GM18867 (cell line): ENCODE data around the gene HES5.

Source experiments
- ATAC-seq: cut with Tn5 transposase; IDR thresholded peaks from one replicate; pipeline ENCODE4 v1.9.1; 2021; ENCODE audit warnings: mild to moderate bottlenecking, moderate library complexity; ENCODE audit not compliant: unreplicated experiment

The HES5 gene

DNA sequence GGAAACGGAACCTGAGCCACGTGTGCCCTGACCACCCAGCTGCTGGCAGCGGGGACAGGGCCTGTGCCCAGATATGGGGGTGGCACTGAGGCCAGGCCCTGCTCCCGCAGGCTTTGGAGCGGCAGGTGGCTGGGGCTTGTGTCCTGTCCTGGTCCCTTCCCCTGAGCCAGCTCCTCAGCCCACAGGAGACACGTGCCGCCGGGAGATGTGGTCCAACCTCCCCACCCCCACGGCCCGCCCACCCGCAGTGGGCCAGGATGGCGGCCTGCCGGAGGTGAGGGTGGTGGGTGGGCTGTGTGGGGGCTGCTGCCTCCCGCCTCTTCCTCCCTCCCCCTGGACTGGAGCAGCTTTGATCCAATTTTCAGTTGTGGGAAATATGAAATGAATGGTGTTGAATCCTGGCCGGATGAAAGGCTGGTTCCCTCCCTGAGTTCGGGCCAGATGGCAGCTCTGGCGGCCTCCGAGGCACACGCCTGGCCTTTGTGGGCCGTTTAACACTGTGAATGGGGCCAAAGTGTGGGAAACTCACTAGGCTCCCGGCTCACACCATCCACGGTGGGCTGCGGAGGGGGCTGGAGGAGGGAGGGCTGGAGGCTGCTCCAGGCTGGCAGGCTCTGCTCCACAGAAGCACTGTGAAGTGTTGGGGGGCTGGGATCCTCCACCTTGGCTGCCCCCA is 2.6 kb upstream of the HES5 start:
- ATAC-seq, result no peak

- ATAC-seq, result no peak
Measured at GRCh38 chr1:2530513-2531361, 674 bp upstream of the HES5 start.

DNA sequence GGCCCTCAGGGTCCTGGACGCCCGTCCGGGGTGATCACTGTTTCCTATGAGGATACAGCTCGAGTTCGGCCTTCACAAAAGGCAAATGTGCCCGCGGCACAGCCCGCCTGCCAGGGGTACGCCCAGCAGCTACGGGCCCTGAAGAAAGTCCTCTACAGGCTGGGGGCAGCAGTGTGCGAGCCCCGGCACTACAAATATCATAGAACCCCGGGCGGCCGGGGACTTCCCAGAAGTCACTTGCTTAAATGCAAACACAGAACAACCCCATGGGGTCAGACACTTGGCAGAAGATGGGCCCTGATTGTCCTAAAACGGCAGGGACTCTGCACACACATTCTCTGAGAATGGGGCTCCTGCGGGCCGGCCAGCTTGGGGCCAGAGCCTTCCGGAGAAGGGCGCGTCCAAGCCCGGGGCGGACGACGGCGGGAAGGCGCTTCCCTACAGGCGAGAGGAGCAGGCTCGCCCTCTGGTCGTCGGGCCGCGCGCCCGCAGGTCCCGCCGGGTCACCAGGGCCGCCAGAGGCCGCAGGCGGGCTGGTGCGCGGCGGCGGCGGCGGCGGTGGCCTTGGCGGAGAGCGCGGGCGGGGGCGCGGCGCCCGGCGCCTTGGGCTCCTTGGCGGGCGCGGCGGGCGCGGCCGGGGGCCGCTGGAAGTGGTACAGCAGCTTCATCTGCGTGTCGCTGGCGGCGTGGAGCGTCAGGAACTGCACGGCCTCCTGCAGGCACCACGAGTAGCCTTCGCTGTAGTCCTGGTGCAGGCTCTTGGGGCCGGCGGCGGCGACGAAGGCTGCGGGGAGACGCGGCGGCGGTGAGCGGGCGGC is 888 bp downstream of the HES5 start:
- no peak for ATAC-seq

- ATAC-seq, result no peak
Measured at GRCh38 chr1:2528611-2528965, 1.5 kb downstream of the HES5 start.

DNA sequence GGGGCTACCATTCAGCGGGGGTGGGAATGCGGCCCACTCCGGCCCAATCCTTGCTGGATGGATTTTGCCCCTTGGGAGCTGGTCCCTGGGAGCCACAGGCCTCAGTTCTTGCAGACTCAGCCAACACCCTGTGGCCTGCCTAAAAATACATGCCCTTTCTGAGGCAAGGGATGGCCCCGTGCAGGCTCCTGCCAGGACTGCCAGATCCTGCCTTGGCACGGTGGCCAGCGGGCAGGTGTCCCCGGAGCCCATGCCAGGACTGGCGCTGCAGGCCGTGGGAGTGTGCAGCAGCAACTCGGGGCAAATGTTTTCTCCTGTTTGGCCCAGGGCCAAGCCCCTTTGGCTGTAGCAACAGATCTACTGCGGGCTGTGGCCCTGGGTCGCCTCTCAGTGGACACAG is 2.0 kb downstream of the HES5 start:
- no peak for ATAC-seq

DNA sequence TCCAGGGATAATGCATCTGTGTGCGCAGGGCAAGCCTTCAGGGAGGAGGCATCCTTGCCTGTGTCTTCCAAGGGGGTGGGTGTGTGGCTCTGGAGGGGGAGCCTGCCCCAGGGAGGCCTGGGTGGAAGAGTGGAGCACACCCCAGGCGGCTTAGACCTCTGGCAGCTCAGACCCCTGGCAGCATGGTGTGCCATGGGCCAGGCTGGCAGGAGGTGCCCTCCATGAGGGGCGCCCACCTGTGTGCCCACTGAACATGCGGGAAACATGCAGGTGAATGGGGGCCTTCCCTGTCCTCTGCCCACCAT is 2.6 kb downstream of the HES5 start:
- no peak for ATAC-seq

- peak; percentile 25 for ATAC-seq
Measured at GRCh38 chr1:2526824-2527555, 3.1 kb downstream of the HES5 start.

DNA sequence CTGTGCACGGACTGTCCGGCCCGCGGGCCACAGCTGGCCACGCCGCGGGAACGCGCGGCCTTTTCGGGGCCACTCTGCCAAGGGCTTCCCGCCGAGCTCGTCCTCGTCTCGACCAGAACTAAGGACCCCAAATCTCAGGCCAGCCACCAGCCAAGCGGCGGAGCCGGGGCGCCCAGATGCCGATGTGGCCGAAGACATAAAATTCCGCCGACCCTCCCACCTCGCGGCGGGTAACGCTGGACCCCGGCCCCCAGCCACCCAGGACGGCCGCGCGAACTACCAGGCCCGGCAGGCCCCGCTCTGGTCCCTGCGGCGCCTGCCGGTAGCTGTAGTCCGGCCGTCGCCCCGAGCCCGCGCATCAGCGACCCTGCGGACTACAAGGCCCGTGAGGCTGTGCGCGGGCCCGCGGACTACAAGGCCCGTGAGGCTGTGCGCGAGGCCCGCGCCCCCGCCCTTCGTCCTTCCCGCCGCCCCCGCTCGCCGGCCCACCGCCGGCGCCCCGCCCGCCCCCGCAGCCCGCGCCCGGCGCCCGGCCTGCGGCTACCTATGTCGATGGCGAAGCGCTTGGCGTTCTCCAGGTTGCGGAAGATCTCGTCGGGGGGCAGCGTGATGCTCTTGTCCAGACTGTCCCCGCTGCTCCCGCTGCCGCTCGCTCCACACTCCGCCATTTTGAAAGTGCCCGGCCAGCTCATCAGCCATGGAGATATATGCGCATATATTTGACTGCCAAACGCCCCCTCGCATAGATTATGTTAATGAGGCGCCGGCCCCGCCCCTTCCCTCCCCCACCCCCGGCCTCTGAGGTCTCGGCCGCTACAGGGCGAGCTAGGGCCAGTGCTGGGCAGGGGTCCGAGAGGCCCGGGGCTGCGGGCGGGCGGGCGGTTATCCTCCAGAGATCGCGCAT is 3.9 kb downstream of the HES5 start, which contains the start of gene PANK4:
Gene PANK4 (minus strand): TSS at position 677 of the 904 bp plus-strand sequence. CDS start 9 bp downstream, at position 668.
- peak; percentile 86 for ATAC-seq

DNA sequence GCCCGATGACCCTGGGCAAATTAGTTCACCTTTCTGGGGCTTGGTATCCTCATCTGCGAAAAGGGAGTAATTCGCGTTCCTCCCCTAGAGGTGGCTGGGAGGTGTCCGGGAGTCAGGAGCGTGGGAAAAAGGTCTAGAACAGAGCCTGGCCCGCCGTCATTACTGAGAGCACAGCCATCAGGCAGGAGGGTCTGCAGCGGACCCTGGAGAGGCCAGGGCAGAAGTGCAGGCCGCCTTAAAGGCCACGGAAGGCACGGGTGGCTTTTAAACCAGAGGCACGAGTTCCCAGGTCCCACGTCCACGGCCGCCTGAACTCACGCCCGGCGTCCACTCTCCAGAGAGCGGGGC is 4.5 kb downstream of the HES5 start:
- no peak for ATAC-seq

GRCh38 chr1:2523891-2524609 is 6.0 kb downstream of the HES5 start:
- ATAC-seq, result no peak

- no peak for ATAC-seq
Measured at GRCh38 chr1:2523191-2523890, 6.7 kb downstream of the HES5 start.

DNA sequence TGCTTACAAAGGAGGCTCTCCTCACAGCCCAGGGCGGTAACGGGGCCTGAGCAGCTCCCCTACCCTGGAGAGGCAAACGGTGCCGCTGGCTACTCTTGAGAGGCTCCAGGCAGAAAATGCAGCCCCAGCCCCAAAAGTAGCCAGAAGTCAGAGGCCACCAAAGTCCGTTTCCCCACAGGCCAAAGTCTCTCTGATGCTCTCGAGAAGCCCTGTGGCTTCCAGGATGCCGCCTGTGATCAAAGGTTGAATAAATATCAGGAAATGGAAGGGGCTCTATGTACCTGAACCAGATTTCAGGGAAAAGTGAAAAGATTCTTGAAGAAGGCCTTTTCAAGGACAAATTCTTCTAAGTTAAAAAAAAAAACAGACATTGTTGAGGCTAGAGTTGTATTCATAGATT is 7.8 kb downstream of the HES5 start:
- ATAC-seq, result no peak

GRCh38 chr1:2520806-2521205 is 9.3 kb downstream of the HES5 start:
- ATAC-seq, result no peak

DNA sequence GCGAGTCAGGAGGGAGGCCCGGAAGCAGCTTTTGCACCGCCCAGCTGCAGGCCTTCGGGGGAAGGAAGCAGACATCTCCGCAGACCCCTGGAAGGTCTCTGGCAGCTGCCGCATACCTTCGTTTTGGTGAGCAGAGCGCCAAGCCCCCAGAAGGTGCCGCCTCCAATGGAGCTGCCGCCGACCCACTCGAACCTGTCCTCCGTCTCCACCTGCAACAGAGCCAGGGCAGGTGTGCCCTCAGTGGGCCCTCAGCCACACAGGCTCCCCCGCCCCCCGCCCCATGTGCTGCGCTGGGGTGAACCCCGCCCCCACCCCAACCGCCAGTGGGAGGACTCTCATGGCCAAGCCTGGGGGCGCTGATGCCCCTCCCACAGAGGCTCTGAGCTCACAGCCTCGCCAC is 9.9 kb downstream of the HES5 start:
- no peak for ATAC-seq

- ATAC-seq, result no peak
Measured at GRCh38 chr1:2519729-2520128, 10.3 kb downstream of the HES5 start.

- ATAC-seq, result no peak
Measured at GRCh38 chr1:2519029-2519685, 10.9 kb downstream of the HES5 start.

GRCh38 chr1:2518528-2518927 is 11.5 kb downstream of the HES5 start:
- ATAC-seq, result no peak

DNA sequence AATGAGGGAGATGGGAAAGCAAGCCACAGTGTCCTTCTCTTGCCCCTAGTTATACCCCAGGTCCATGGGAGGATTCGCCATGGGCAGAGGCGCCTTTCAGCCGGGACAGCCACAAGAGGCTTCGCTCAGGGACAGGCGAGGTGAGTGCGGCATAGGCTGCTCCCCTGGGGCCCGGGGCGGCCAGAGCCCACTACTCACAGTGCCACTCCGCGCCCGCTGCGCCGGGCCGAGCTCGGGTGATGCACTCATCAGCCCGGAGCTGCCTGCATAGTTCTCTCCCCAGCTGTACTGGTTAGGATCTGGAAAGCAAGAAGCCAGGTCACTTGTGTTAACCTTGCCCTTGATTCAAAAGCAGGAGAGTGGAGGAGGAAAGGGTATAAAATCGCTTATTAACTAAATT is 12.1 kb downstream of the HES5 start:
- no peak for ATAC-seq
